ENCODE results near the gene PURA.
A peak's percentile ranks its signal among the peaks of the same experiment; 100 is the strongest.

PURA gene

DNA sequence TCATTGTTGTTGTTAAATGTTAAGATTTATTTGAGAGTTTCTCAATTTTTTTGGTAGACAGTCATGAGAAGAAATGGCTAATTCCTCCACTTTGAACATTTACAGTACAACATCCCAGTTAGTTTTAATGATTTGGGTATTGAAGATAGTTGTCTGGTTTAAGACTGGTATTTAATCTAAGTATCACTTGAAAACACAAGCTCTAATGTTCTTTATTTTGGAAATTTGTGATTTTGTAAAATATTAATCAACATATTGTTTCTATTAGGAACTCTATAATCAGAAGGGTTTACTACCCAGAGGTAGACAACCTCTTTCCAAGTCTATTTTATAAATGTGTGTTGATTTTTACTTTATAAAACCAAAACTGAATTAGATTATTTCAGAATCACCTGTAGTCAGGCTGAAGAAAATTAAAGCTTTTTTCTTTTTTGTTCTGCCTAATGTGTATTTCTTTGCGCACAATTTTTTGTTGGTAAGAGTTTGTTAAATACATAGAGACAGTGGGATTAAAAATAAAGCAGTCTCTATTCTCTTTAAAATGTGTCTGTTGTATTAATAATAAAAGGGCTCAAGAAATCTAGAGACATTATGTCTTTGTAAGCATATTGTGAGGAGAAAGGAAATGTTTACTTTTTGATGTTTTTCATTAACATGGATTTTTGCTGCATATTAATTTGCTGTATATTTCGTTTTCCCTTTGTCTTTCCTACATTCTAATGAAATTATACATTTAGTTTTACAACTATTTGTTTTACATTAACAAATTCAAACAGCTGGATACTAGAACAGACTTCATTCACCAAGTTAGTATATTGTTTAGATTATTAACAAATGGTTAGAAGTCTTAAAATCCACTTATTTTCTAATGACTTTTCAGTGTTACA, 3.9 kb upstream of the PURA start:
- no peak for DNase-seq

DNA sequence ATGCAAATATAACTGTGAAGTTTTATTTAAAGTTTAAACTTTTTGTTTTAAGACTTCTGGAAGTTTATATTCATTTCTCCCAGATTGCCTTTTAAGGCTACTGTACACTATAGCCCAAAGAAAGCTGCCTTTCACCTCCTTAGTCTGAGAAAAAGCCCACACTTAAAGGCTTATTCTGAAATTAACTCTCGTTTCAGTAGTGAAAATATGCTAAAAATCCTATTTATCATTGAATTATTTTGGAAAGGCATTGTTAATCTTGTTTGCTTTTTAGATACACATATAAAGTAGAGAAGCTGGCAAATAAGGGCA, 3.3 kb upstream of the PURA start:
- DNase-seq: no peak

GRCh38 chr5:140111011-140111858, 2.7 kb upstream of the PURA start:
- no peak for DNase-seq

DNA sequence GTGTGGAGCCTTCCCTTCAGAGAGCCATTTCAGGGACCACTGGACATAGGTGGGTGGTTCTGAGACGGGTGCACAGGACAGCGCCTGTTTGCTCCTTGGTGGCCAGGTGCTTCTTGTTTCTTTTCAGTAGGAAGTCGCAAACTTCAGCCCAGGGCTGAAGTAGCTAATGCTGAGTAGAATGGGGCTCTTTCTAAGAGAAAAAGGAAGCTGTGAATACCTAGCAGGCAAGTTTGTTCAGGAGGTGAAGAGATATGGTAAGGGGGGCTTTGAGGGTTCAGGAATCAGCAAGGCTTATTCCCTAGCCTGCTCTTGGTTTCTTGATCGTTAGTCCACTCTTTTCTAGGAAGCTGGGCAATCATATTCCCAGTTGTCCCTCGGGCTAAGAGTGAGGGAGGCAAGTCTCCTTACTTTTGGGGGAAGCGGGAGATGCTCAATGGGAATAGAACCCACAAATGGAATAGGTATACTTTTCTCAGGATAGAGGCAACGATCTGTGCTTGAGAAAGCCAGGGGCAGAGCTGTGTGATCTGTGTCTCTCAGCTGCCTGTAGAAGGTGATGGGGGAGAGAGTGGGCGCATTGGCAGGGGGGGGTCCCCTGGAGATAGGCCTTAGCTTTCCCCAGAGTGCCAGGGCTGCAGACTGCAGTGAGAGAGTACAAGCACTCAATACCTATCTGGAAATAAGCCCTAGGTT, 1.9 kb upstream of the PURA start:
- DNase-seq: no peak

- no peak for DNase-seq
Measured at GRCh38 chr5:140112685-140113179, 1.2 kb upstream of the PURA start.

GRCh38 chr5:140113180-140113698, 670 bp upstream of the PURA start:
- DNase-seq: peak; percentile 27

DNA sequence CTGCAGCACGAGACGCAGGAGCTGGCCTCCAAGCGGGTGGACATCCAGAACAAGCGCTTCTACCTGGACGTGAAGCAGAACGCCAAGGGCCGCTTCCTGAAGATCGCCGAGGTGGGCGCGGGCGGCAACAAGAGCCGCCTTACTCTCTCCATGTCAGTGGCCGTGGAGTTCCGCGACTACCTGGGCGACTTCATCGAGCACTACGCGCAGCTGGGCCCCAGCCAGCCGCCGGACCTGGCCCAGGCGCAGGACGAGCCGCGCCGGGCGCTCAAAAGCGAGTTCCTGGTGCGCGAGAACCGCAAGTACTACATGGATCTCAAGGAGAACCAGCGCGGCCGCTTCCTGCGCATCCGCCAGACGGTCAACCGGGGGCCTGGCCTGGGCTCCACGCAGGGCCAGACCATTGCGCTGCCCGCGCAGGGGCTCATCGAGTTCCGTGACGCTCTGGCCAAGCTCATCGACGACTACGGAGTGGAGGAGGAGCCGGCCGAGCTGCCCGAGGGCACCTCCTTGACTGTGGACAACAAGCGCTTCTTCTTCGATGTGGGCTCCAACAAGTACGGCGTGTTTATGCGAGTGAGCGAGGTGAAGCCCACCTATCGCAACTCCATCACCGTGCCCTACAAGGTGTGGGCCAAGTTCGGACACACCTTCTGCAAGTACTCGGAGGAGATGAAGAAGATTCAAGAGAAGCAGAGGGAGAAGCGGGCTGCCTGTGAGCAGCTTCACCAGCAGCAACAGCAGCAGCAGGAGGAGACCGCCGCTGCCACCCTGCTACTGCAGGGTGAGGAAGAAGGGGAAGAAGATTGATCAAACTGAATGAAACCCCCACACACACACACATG, 654 bp downstream of the PURA start:
- peak; percentile 41 for DNase-seq

- DNase-seq: no peak
Measured at GRCh38 chr5:140115186-140115500, 1.2 kb downstream of the PURA start.

DNA sequence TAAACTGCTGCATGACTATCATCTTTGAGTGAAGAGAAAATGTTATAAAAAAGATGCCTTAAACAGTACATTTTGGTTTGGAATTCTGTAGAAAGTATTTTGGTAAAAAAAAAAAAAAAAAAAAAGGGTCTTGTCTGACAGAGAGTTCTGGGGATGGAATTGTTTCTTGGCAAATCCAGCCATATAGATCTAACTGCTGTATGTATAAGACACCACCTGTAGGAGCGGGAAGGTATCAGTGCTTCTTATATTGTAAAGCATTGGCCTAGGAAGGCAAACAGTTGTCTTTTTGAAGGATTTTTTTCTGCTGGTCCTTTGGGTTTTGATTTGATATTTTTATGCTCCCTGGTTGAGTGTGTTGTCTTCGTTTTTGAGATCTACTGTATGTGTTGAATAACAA, 2.8 kb downstream of the PURA start:
- DNase-seq: no peak

DNA sequence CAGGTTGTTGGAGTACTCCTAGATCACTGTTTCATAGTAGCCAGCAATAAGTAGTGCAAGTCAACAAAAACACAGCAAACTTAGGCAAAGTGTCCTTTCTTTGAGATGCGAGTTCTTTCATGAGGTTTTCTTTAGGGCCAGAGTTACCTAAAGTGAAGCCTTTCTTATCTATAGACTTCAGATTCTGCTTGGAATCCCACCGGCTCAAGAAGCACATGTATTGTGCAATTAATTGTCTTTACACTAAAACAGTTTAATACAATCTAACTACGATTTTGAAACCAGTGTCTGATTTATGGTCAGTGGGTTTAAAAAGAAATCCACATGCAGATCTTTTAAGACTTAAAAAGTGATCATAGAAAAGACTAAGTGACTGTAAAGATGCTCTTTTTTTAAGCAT, 3.6 kb downstream of the PURA start:
- no peak for DNase-seq

DNA sequence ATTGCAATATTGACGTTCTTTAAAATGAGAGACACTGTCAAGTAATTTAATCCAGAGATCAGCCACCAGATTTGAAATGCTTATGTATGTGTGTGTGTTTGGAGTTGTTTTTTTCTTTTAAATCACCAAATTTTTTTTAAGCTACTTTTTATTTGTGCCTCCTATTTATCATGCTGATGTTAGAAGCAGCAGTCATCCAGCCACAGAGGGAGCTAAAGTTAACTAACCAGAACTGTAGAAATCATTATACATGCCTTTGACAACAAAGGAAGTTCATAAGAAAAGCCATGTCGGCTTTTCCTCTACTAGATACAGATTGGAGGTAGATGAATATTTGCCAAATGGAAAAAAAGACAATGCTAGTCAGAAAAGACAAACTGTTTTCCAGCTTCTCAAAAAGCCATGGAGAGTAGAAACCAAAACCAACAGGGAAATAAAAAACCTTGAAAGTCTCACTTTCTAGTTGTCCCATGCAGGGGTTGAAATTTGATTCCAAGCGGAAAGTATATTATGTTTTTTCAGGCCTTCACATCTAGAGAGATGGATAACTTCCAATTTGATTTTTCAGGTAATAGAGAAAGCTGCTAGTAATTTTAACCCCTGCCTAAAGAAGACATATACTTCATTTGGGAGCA, 4.5 kb downstream of the PURA start:
- DNase-seq: no peak

- DNase-seq: no peak
Measured at GRCh38 chr5:140125637-140126036, 11.7 kb downstream of the PURA start, which contains the start of gene IGIP. TSS of gene IGIP (plus strand) at chr5:140125937. CDS start at chr5:140128477, 2,540 bp downstream.

DNA sequence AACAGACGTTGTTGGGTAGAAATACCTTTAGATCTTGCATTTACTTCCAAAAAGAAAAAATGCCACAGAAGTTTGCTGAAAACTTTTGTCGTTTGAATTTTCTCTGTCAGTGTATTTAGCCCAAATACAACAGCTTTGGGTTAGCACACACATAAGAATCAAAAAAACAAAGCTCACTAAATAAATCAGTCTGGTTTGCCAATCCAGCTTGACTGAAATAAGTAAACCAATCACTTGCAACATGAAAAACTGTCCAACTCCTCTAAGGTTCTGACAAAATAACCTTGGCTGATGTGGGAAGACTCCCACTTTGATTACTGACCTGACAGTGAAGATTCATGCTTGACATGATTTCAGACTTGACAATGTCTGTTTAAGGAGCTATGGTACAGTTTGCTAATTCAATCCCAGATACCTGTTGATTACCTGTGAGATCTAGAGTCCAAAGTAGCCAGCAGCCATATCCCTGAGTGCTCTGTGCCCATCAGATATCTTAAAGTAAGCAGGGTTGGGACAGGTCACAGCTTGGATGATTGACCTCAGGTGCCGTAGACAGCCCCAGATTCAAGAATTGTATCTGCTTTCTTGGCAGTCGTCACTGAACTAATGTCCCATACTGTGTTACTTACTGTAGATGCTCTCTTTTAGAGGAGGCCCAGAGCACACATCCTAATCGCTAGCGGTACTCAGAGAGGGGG, 12.6 kb downstream of the PURA start:
- no peak for DNase-seq

- no peak for DNase-seq
Measured at GRCh38 chr5:140128376-140128775, 14.5 kb downstream of the PURA start.

DNA sequence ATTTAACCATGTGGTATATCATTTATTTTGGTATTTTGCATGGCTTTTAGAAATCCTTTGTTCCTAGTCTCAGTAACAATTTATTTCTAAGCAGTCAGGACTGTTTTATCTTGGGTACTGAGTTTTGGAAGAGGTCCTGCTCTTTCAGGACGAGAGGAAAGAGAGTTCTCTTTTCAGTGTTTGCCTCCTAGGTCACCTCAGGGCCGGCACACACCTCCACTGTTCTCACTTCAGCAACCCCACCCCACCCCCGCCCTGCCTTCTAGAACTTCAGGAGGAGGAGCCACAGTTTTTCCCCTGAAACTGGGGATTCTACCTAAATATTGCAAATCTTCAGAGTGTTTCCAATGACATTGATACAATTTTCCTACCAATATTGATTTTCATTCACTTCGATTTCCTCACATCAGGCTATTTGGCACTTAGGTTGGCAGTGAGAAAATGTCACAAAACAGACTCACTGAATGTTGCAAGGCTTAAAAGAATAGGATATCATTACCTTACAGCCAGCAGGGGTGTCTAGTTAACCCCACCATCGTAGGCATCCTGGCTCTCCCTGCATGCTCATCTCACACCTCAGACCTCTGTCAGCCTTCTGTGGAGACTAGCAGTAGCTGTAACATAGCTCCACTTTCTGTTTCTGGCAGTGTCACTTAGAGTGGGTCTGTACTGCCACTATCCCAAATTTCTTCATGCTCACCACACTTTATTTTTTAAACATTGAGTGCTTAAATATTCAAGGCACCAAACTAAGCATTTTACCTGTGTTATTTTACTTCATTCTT, 17.2 kb downstream of the PURA start:
- DNase-seq: no peak

DNA sequence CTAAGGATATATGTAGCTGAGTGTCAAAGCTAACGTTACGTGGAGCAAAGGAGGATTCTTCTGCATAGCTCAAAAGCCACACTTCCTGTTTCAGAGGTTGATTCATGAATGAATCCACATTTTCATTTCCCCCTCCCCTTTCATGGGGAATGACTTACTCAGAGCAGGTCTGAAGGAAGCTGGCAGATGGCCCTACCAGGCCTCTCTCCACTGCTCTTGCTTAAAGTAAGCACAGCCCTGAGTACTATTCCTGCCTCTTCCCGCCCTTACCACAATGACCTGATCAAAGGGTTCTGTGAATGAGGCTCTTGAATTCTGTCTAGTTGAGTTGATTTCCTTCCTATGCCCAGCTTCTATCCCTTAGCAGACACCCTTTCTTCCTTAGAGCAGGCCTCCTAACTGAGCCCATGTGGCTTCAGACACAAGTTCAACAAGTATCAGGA, 18.1 kb downstream of the PURA start:
- no peak for DNase-seq

GRCh38 chr5:140133514-140134167, 19.7 kb downstream of the PURA start:
- DNase-seq: no peak

DNA sequence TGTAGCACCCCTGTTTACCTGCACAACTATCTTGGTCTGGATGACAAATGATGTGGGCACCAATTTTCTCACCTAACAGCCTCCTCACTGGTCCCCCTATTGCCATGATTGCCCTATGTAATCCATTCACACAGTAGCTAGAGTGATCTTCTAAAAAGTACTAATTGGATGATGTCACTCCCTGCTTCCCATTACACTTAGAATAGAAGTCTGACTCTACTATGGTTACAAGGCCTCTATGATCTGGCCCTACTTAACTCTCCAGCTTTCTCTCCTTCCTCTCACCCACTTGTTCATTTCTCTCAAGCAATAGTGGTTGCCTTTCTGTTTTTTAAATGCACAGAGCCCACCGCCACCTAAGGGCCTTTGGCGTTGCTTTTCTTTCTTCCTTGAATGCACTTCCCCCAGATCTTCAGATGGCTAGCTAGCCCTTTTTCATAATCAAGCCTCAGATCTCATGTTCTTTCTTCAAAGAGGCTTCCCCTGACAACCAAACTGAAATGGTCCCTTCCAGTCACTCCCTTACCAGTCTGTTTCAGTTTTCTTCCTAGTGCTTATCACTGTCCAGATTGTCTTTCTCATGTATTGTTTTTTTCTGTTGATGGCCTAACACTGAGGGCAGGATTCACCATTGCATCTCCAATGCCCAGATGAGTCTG, 20.5 kb downstream of the PURA start:
- DNase-seq: no peak

DNA sequence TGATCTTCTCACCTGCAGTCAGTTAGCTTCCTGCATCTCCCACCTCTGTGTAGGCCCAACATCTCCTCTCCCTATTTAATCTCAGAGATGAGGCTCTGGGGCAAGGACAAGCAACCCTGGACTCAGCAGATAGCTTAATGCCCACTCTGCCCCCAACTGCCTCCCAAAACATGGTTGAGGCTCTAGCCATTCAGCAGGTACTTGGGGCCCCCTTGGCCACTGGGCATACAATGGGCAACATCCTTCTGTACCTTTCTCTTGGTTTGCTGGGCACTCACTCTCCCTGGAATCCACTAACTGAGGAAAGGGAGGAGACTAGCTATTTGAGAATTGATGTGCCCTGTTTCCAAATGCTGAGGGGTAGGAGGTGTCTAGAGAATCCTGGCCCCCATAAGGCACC, 21.2 kb downstream of the PURA start:
- no peak for DNase-seq
